Left ventricle myocardium inferior (tissue), 1 donor: Measurements from ENCODE around the gene SLC23A3. TPM values are rescaled to one million over a fixed set of nuclear protein-coding genes. Genes with fewer than 3 reads are reported as not detected.
A peak's percentile ranks its signal among the peaks of the same experiment; 100 is the strongest.

Experiments
- DNase-seq: peaks from one replicate; pipeline ENCODE4 v3.0.0-alpha.2; 2020
- H3K27ac ChIP-seq: fragments of 200-600 bp; replicated peaks from 2 replicates; pipeline ENCODE4 v1.8.0; 2021
- H3K27me3 ChIP-seq: fragments of 200-600 bp; 2 replicates; pipeline ENCODE4 v1.8.0; 2021; ENCODE audit warnings: low read depth
- H3K36me3 ChIP-seq: fragments of 200-600 bp; 2 replicates; pipeline ENCODE4 v1.8.0; 2021
- H3K4me1 ChIP-seq: fragments of 200-600 bp; 2 replicates; pipeline ENCODE4 v1.8.0; 2021
- H3K4me3 ChIP-seq: fragments of 200-600 bp; 2 replicates; pipeline ENCODE4 v1.8.0; 2021; ENCODE audit warnings: mild to moderate bottlenecking, moderate library complexity
- H3K9me3 ChIP-seq: fragments of 200-600 bp; replicated peaks from 2 replicates; pipeline ENCODE4 v1.8.0; 2021
- CTCF ChIP-seq: fragments of 200-600 bp; IDR thresholded peaks from 2 replicates; pipeline ENCODE4 v1.8.0; 2021; ENCODE audit warnings: antibody characterized with exemption, mild to moderate bottlenecking, borderline replicate concordance
- intact Hi-C: fragments of 100-400 bp; cut with micrococcal nuclease; formaldehyde crosslinking; loops from one replicate; pipeline ENCODE4 v1.11.0; 2022
- total RNA-seq: library from RNA; stranded (reverse); fragmentation: NEBNext Ultra II Directional; extraction: Animal tissue kit (Norgen Biotek cat#: 25700); gene quantifications from one replicate; pipeline ENCODE4 v1.2.1, GENCODE V29; 2021
- donor health status: DM: no; HTN: yes; CAD: no; lungs with severe emphysema.

SLC23A3 gene
- total RNA-seq, 1 donor from 2014 or later, result 0.58 TPM

GRCh38 chr2:219124381-219125110, 45.3 kb downstream of the SLC23A3 start:
- intact Hi-C loops, result loop anchor here (10.0 kb wide), 1 partner anchor 60 kb away; the partner anchor contains the start of gene IHH
- H3K27ac ChIP-seq, result no peak overlapping the region
- no peaks in the 10 kb centered on the region for H3K9me3 ChIP-seq
- H3K36me3 ChIP-seq, result no peaks in the 10 kb centered on the region
- no peak for DNase-seq
- TF ChIP-seq CTCF, result no peak
- H3K4me3 ChIP-seq, result no peak overlapping the region
- H3K4me1 ChIP-seq, result peaks cover 37% of the 10 kb centered on the region
- H3K27me3 ChIP-seq, result no peaks in the 10 kb centered on the region

GRCh38 chr2:219123356-219124135, 46.3 kb downstream of the SLC23A3 start:
- intact Hi-C loops, result loop anchor here (10.0 kb wide), 1 partner anchor 59 kb away; the partner anchor contains the start of gene IHH
- DNase-seq, result no peak
- H3K4me3 ChIP-seq, result no peak overlapping the region
- no peak overlapping the region for H3K27ac ChIP-seq
- peaks cover 41% of the 10 kb centered on the region for H3K4me1 ChIP-seq
- TF ChIP-seq CTCF, result no peak
- H3K27me3 ChIP-seq, result peaks cover 2% of the 10 kb centered on the region
- no peaks in the 10 kb centered on the region for H3K36me3 ChIP-seq
- H3K9me3 ChIP-seq, result no peaks in the 10 kb centered on the region

- Histone ChIP-seq H3K36me3 (no peaks in the 10 kb centered on the region), H3K27me3 (peaks cover 5% of the 10 kb centered on the region), H3K9me3 (no peaks in the 10 kb centered on the region), H3K4me3 (no peak overlapping the region), H3K4me1 (peaks cover 49% of the 10 kb centered on the region), H3K27ac (no peak overlapping the region)
- DNase-seq, result no peak
- intact Hi-C loops, result loop anchor here (10.0 kb wide), 1 partner anchor 58 kb away; the partner anchor contains the start of gene IHH
- no peak for TF ChIP-seq CTCF
These were observed 47.4 kb downstream of the SLC23A3 start for GRCh38 chr2:219122202-219122980.

- no peak overlapping the region for H3K27ac ChIP-seq
- intact Hi-C loops, result loop anchor here (10.0 kb wide), 1 partner anchor 55 kb away; the partner anchor contains the start of gene IHH
- H3K4me1 ChIP-seq, result peaks cover 29% of the 10 kb centered on the region
- no peak for DNase-seq
- H3K9me3 ChIP-seq, result no peaks in the 10 kb centered on the region
- H3K27me3 ChIP-seq, result peaks cover 5% of the 10 kb centered on the region
- no peak overlapping the region for H3K4me3 ChIP-seq
- TF ChIP-seq CTCF, result no peak
- no peaks in the 10 kb centered on the region for H3K36me3 ChIP-seq
These were observed 49.7 kb downstream of the SLC23A3 start for GRCh38 chr2:219120082-219120481.

- H3K36me3 ChIP-seq, result no peaks in the 10 kb centered on the region
- no peaks in the 10 kb centered on the region for H3K9me3 ChIP-seq
- DNase-seq, result peak; percentile 43
- no peak overlapping the region for H3K4me3 ChIP-seq
- H3K27me3 ChIP-seq, result peaks cover 5% of the 10 kb centered on the region
- intact Hi-C loops, result loop anchor here (10.0 kb wide), 1 partner anchor 55 kb away; the partner anchor contains the start of gene IHH
- no peak overlapping the region for H3K27ac ChIP-seq
- peaks cover 23% of the 10 kb centered on the region for H3K4me1 ChIP-seq
- TF ChIP-seq CTCF, result peak; percentile 80
These were observed 50.3 kb downstream of the SLC23A3 start for GRCh38 chr2:219119422-219120043.
